Measurements from ENCODE around the gene C5orf46.
A peak's percentile ranks its signal among the peaks of the same experiment; 100 is the strongest.

Gene C5orf46

GRCh38 chr5:147906326-147907095 lies at the start of gene C5orf46:
TSS of gene C5orf46 (minus strand) at chr5:147906538. CDS start at chr5:147906501, 37 bp downstream.
- no peak for DNase-seq

- no peak for DNase-seq
Measured at GRCh38 chr5:147954971-147955370, 48.6 kb upstream of the C5orf46 start.

- peak; percentile 29 for DNase-seq
Measured at GRCh38 chr5:147949711-147950573, 43.6 kb upstream of the C5orf46 start.

GRCh38 chr5:147946658-147947274 lies 40.4 kb upstream of the C5orf46 start:
- DNase-seq, result peak; percentile 59

- no peak for DNase-seq
Measured at GRCh38 chr5:147939431-147940114, 33.2 kb upstream of the C5orf46 start.

GRCh38 chr5:147935032-147935431 lies 28.7 kb upstream of the C5orf46 start:
- peak; percentile 30 for DNase-seq

- no peak for DNase-seq
Measured at GRCh38 chr5:147930769-147931168, 24.4 kb upstream of the C5orf46 start.

- DNase-seq, result no peak
Measured at GRCh38 chr5:147927901-147928300, 21.6 kb upstream of the C5orf46 start.

GRCh38 chr5:147925020-147925419 lies 18.7 kb upstream of the C5orf46 start:
- DNase-seq, result no peak

- no peak for DNase-seq
Measured at GRCh38 chr5:147921136-147921535, 14.8 kb upstream of the C5orf46 start.

GRCh38 chr5:147920420-147921030 lies 14.2 kb upstream of the C5orf46 start:
- no peak for DNase-seq

GRCh38 chr5:147918899-147919298 lies 12.6 kb upstream of the C5orf46 start:
- peak; percentile 53 for DNase-seq

GRCh38 chr5:147918101-147918685 lies 11.9 kb upstream of the C5orf46 start:
- no peak for DNase-seq

GRCh38 chr5:147913786-147914185 lies 7.4 kb upstream of the C5orf46 start:
- no peak for DNase-seq

GRCh38 chr5:147912011-147912410 lies 5.7 kb upstream of the C5orf46 start:
- no peak for DNase-seq

GRCh38 chr5:147911427-147911826 lies 5.1 kb upstream of the C5orf46 start:
- DNase-seq, result peak; percentile 41

- DNase-seq, result peak; percentile 52
Measured at GRCh38 chr5:147904110-147904509, 2.2 kb downstream of the C5orf46 start.

GRCh38 chr5:147902609-147903115 lies 3.7 kb downstream of the C5orf46 start:
- no peak for DNase-seq

- no peak for DNase-seq
Measured at GRCh38 chr5:147901599-147902039, 4.7 kb downstream of the C5orf46 start.

GRCh38 chr5:147898875-147899401 lies 7.4 kb downstream of the C5orf46 start:
- no peak for DNase-seq

GRCh38 chr5:147895864-147896263 lies 10.5 kb downstream of the C5orf46 start:
- DNase-seq, result no peak

Measured in NCI-H2171 treated with DMSO at 0.1 percent for 48 hours (cell line).